Activated T-cell treated with anti-CD3 and anti-CD28 coated beads, Interleukin-2, amount 50 U/mL, for 4 hours (primary cell): ENCODE data around the gene RRM2. TPM values are rescaled to one million over a fixed set of nuclear protein-coding genes. Genes with fewer than 3 reads are reported as not detected.

Experiments
- ATAC-seq, 2 donors: fragments of 200-7000 bp; cut with Tn5 transposase; one replicate each; pipeline ENCODE4 v1.10.0; 2021
- DNase-seq: peaks from one replicate; pipeline ENCODE4 v3.0.0-alpha.2; 2020
- H3K27me3 Mint-ChIP-seq: one replicate; pipeline ENCODE4 v1.8.0; 2021; ENCODE audit warnings: low read depth, mixed read lengths
- H3K36me3 Mint-ChIP-seq: one replicate; pipeline ENCODE4 v1.8.0; 2022; ENCODE audit warnings: mixed read lengths; ENCODE audit not compliant: insufficient read depth
- H3K4me1 Mint-ChIP-seq: one replicate; pipeline ENCODE4 v1.8.0; 2021; ENCODE audit warnings: low read depth, mixed read lengths
- H3K4me3 Mint-ChIP-seq: one replicate; pipeline ENCODE4 v1.8.0; 2021; ENCODE audit warnings: mild to moderate bottlenecking, moderate library complexity, mixed read lengths
- H3K9me3 Mint-ChIP-seq: one replicate; pipeline ENCODE4 v1.8.0; 2021; ENCODE audit warnings: mixed read lengths
- total RNA-seq, 3 donors: library from RNA; stranded (reverse); gene quantifications; one replicate each; pipeline ENCODE4 v1.2.1, GENCODE V29; 2021

RRM2 gene
- total RNA-seq, 3 donors from 2014 or later, result 40.9 to 54.9 (median 51.6) TPM

- no peak for DNase-seq
- no peak for ATAC-seq
- H3K4me1 Mint-ChIP-seq, result peaks cover 8% of the 10 kb centered on the region
- no peaks in the 10 kb centered on the region for H3K27me3 Mint-ChIP-seq
- H3K36me3 Mint-ChIP-seq, result no peaks in the 10 kb centered on the region
- H3K4me3 Mint-ChIP-seq, result no peak overlapping the region
- no peaks in the 10 kb centered on the region for H3K9me3 Mint-ChIP-seq
Observed at GRCh38 chr2:10132996-10133647, 10.6 kb downstream of the RRM2 start.

- no peak for ATAC-seq
- Mint-ChIP-seq H3K4me1 (peaks cover 2% of the 10 kb centered on the region), H3K27me3 (no peaks in the 10 kb centered on the region), H3K9me3 (no peaks in the 10 kb centered on the region), H3K36me3 (no peaks in the 10 kb centered on the region), H3K4me3 (no peak overlapping the region)
- DNase-seq, result no peak
Observed at GRCh38 chr2:10135296-10136089, 13.0 kb downstream of the RRM2 start.

- Mint-ChIP-seq H3K27me3 (no peaks in the 10 kb centered on the region), H3K9me3 (no peaks in the 10 kb centered on the region), H3K36me3 (no peaks in the 10 kb centered on the region), H3K4me1 (peaks cover 4% of the 10 kb centered on the region), H3K4me3 (no peak overlapping the region)
- DNase-seq, result no peak
- ATAC-seq, result no peak
Observed at GRCh38 chr2:10136101-10136934, 13.8 kb downstream of the RRM2 start.

GRCh38 chr2:10137053-10137843, 14.7 kb downstream of the RRM2 start:
- Mint-ChIP-seq H3K9me3 (no peaks in the 10 kb centered on the region), H3K4me1 (peaks cover 13% of the 10 kb centered on the region), H3K27me3 (no peaks in the 10 kb centered on the region), H3K4me3 (no peak overlapping the region), H3K36me3 (no peaks in the 10 kb centered on the region)
- ATAC-seq, result no peak
- no peak for DNase-seq

- Mint-ChIP-seq H3K4me3 (no peak overlapping the region), H3K27me3 (no peaks in the 10 kb centered on the region)
- ATAC-seq, result no peak
Observed at GRCh38 chr2:10139536-10139935, 17.0 kb downstream of the RRM2 start.

GRCh38 chr2:10140841-10141610, 18.5 kb downstream of the RRM2 start:
- no peaks in the 10 kb centered on the region for H3K9me3 Mint-ChIP-seq
- peaks cover 16% of the 10 kb centered on the region for H3K4me1 Mint-ChIP-seq
- ATAC-seq (no peak), DNase-seq (no peak)
- no peaks in the 10 kb centered on the region for H3K27me3 Mint-ChIP-seq
- H3K4me3 Mint-ChIP-seq, result no peak overlapping the region
- no peaks in the 10 kb centered on the region for H3K36me3 Mint-ChIP-seq

More at GRCh38 chr2:10139536-10139935, 17.0 kb downstream of the RRM2 start:
- H3K4me1 Mint-ChIP-seq, result peaks cover 16% of the 10 kb centered on the region
- H3K9me3 Mint-ChIP-seq, result no peaks in the 10 kb centered on the region
- no peaks in the 10 kb centered on the region for H3K36me3 Mint-ChIP-seq
- no peak for DNase-seq

GRCh38 chr2:10141736-10142639, 19.4 kb downstream of the RRM2 start:
- Mint-ChIP-seq H3K9me3 (no peaks in the 10 kb centered on the region), H3K27me3 (no peaks in the 10 kb centered on the region), H3K4me3 (peak overlapping the region; percentile 12), H3K36me3 (no peaks in the 10 kb centered on the region), H3K4me1 (peaks cover 16% of the 10 kb centered on the region)
- peak; percentile 62 to 83 for ATAC-seq
- peak; percentile 33 for DNase-seq

GRCh38 chr2:10142640-10142965, 20.1 kb downstream of the RRM2 start:
- no peak for DNase-seq
- Mint-ChIP-seq H3K36me3 (no peaks in the 10 kb centered on the region), H3K4me1 (peaks cover 16% of the 10 kb centered on the region), H3K4me3 (no peak overlapping the region), H3K27me3 (no peaks in the 10 kb centered on the region), H3K9me3 (no peaks in the 10 kb centered on the region)
- no peak for ATAC-seq

GRCh38 chr2:10144771-10145518, 22.4 kb downstream of the RRM2 start:
- H3K36me3 Mint-ChIP-seq, result no peaks in the 10 kb centered on the region
- no peak for DNase-seq
- H3K9me3 Mint-ChIP-seq, result no peaks in the 10 kb centered on the region
- no peak for ATAC-seq
- H3K27me3 Mint-ChIP-seq, result no peaks in the 10 kb centered on the region
- H3K4me3 Mint-ChIP-seq, result no peak overlapping the region
- H3K4me1 Mint-ChIP-seq, result peaks cover 16% of the 10 kb centered on the region

- Mint-ChIP-seq H3K27me3 (no peaks in the 10 kb centered on the region), H3K4me3 (no peak overlapping the region), H3K4me1 (peaks cover 19% of the 10 kb centered on the region), H3K9me3 (no peaks in the 10 kb centered on the region), H3K36me3 (no peaks in the 10 kb centered on the region)
- ATAC-seq (no peak), DNase-seq (no peak)
Observed at GRCh38 chr2:10145519-10146357, 23.2 kb downstream of the RRM2 start.

GRCh38 chr2:10146366-10147005, 23.9 kb downstream of the RRM2 start:
- no peak for ATAC-seq
- no peak overlapping the region for H3K4me3 Mint-ChIP-seq
- H3K4me1 Mint-ChIP-seq, result peaks cover 13% of the 10 kb centered on the region
- no peaks in the 10 kb centered on the region for H3K36me3 Mint-ChIP-seq
- no peaks in the 10 kb centered on the region for H3K9me3 Mint-ChIP-seq
- no peak for DNase-seq
- H3K27me3 Mint-ChIP-seq, result no peaks in the 10 kb centered on the region
